ENCODE measurements around the gene NCKAP1. TPM values are rescaled to one million over a fixed set of nuclear protein-coding genes. Genes with fewer than 3 reads are reported as not detected.

The NCKAP1 gene, protein sequence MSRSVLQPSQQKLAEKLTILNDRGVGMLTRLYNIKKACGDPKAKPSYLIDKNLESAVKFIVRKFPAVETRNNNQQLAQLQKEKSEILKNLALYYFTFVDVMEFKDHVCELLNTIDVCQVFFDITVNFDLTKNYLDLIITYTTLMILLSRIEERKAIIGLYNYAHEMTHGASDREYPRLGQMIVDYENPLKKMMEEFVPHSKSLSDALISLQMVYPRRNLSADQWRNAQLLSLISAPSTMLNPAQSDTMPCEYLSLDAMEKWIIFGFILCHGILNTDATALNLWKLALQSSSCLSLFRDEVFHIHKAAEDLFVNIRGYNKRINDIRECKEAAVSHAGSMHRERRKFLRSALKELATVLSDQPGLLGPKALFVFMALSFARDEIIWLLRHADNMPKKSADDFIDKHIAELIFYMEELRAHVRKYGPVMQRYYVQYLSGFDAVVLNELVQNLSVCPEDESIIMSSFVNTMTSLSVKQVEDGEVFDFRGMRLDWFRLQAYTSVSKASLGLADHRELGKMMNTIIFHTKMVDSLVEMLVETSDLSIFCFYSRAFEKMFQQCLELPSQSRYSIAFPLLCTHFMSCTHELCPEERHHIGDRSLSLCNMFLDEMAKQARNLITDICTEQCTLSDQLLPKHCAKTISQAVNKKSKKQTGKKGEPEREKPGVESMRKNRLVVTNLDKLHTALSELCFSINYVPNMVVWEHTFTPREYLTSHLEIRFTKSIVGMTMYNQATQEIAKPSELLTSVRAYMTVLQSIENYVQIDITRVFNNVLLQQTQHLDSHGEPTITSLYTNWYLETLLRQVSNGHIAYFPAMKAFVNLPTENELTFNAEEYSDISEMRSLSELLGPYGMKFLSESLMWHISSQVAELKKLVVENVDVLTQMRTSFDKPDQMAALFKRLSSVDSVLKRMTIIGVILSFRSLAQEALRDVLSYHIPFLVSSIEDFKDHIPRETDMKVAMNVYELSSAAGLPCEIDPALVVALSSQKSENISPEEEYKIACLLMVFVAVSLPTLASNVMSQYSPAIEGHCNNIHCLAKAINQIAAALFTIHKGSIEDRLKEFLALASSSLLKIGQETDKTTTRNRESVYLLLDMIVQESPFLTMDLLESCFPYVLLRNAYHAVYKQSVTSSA
- 10 to 100 TPM; 41.9 to 75.6 (median 44.0) TPM for total RNA-seq
- polyA plus RNA-seq = 10 to 100 TPM; 16.9 to 39.7 TPM

DNA sequence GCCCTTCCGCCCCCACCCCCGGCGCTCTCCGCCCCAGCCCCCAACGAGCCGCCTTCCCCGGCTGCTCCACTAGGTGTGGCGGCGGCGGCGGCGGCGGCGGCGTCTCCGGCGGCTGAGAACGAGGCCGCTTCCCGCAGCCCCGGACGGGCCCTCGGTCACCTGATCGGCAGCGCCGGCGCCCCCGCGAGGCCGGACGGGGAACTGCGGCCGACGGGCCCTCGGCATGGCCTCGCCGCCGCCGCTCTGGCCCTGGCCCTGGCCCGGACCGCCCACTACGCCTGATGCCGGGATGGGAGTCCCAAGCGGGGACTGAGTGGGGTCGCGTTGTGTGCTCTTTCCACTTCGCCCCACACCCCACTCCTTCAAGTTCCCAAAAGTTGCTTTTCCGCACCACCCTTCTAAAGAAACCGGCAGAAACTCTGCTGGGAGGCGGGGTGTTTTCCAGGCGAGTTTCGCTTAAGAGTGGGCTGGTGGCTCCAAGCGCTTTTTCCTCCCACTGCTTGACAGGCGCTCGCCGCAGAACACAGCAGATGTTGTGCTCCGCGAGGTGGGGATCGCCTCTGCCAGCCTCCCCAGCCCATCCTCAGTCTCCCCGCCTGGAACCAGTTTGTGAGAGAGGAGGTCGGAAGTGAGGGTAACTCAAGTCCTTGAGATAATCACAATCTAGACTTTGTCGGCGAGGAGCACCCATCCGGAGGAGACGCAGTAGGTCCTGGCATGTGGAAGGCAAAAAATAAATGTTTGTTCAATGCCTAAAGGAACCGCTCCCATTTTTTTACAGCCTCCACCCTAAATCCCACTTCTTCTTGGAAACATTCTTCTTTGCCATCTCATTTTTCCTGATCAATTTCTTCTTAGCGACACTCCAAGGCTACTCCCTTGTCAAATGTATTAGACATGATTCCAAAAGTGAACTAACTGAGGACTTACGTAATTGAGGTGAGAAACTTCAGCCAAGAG is at the start of gene NCKAP1:
Gene NCKAP1 (minus strand): TSS at position 117 of the 960 bp plus-strand sequence. CDS start 358 bp downstream, outside the sequence.
- WGBS, 2 donors = 0 to 1% methylated on average over 62 to 68 of the region's 68 CpGs
- Histone ChIP-seq H3K4me1 (peaks cover 22 to 33% (median 33%) of the 10 kb centered on the region in 3 donors), H3K4me3 (peak within 1 kb of the TSS; percentile 64 to 82 (median 76)), H3K27ac (peak within 1 kb of the TSS; percentile 92 to 99 (median 97)), H3K9me3 (no peaks in the 10 kb centered on the region), H3K36me3 (no peaks in the 10 kb centered on the region), H3K27me3 (no peaks in the 10 kb centered on the region)
- FAIRE-seq = no peak
- DNase-seq = peak; percentile 87 to 100 (median 95)
- ATAC-seq = peak; percentile 90 to 95 (median 93)
- TF ChIP-seq CTCF (IDR thresholded peaks at IDR 0.05) = peak; percentile 90 to 98 (median 96)
- intact Hi-C loops (cut with DNase I) = no loop called here

DNA sequence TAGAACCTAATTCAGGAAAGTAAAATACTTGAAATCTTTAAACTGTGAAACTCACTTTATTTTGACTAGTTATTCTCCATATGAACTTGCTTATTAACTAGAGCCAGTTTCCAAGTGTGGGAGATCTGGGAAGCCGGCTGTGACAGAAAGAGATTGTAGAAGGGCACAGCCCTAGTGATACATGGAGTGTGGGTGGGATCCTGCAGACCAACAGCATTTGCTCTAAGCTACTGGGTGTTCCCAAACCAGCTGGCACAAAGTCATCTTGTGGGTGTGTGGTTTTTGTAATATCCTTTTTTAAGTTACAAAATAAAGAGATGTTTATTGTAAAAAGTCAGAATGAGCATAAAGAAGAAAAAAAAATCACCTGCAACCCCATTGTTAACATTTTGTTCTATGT is 43.7 kb upstream of the NCKAP1 start:
- Histone ChIP-seq H3K9me3 (no peaks in the 10 kb centered on the region), H3K36me3 (no peaks in the 10 kb centered on the region), H3K27ac (no peak overlapping the region), H3K4me1 (peaks cover 0 to 10% (median 7%) of the 10 kb centered on the region in 3 donors), H3K27me3 (no peaks in the 10 kb centered on the region), H3K4me3 (no peak overlapping the region)
- 39 to 63% methylated on average over 1 of the region's 1 CpG for WGBS, 2 donors
- intact Hi-C loops (cut with DNase I) = no loop called here
- FAIRE-seq (no peak), DNase-seq (no peak), ATAC-seq (no peak)
- no peak for TF ChIP-seq CTCF (IDR thresholded peaks at IDR 0.05)

GRCh38 chr2:183079139-183079775 is 41.0 kb upstream of the NCKAP1 start:
- FAIRE-seq = peak; percentile 64
- intact Hi-C loops (cut with DNase I) = no loop called here
- TF ChIP-seq CTCF (IDR thresholded peaks at IDR 0.05) = no peak
- H3K9me3 ChIP-seq = no peaks in the 10 kb centered on the region
- WGBS, 2 donors = 5 to 7% methylated on average over 13 of the region's 13 CpGs
- no peaks in the 10 kb centered on the region for H3K36me3 ChIP-seq
- peak overlapping the region; percentile 42 to 60 (median 57) for H3K4me3 ChIP-seq
- H3K27ac ChIP-seq = peak overlapping the region; percentile 72 to 92 (median 78)
- H3K4me1 ChIP-seq = peaks cover 0 to 10% (median 7%) of the 10 kb centered on the region in 3 donors
- no peaks in the 10 kb centered on the region for H3K27me3 ChIP-seq
- ATAC-seq = peak; percentile 41 to 77 (median 58)
- DNase-seq = no peak
